ENCODE data around the gene HESX1. TPM values are rescaled to one million over a fixed set of nuclear protein-coding genes. Genes with fewer than 3 reads are reported as not detected.
A peak's percentile ranks its signal among the peaks of the same experiment; 100 is the strongest.

The HESX1 gene
- total and polyA plus RNA-seq, 4 experiments from 2014 or later = not detected

DNA sequence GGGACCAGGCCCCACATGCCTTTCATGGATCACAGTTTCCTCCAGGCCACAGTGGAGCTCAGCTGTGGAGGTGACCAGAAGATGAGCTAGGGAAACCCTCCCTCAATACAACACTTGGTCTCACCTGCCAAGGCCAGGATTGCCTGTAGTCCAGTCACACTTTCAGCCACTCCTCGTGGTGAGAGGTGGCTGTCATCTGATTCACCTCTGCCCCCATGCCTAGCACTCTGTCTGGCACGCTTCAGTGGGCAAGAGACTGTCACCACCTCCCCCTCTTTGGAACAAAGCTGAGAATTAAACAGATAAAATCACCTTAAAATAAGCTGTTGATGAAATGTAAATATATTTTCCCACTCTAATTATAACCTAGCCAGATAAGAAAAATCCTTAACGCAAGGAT is 30.7 kb downstream of the HESX1 start:
- no peak overlapping the region for H3K27ac Mint-ChIP-seq
- Histone ChIP-seq H3K36me3 (ENCODE audit: insufficient read depth, low read length) (no peaks in the 10 kb centered on the region), H3K27me3 (ENCODE audit: insufficient read depth, low read length) (peaks cover 17% of the 10 kb centered on the region), H3K9me3 (ENCODE audit: control insufficient read depth in 1 of 2, low read length in 2 of 2) (no peaks in the 10 kb centered on the region), H3K4me3 (ENCODE audit: low read length in 2 of 2) (no peak overlapping the region), H3K27ac (ENCODE audit: low read depth, low read length) (no peak overlapping the region), H3K4me1 (ENCODE audit: insufficient read depth, low read length) (peaks cover 10% of the 10 kb centered on the region)
- H3K36me3 Mint-ChIP-seq = no peaks in the 10 kb centered on the region
- ChIA-PET POLR2A (ENCODE audit: partially characterized antibody) (no interaction called here), CTCF (ENCODE audit: partially characterized antibody) (interaction anchor here (0.8 to 2.9 kb wide), 11 partner anchors 10 to 684 kb away, joined by 3 to 24 read pairs (median 6); partner anchors contain the start of gene APPL1)
- intact Hi-C loops (cut with micrococcal nuclease) = no loop called here
- no peaks in the 10 kb centered on the region for H3K9me3 Mint-ChIP-seq
- peaks cover 33 to 47% of the 10 kb centered on the region in 2 donors for H3K27me3 Mint-ChIP-seq
- H3K4me3 Mint-ChIP-seq = peak overlapping the region in 4 of 8 donors; percentile 2 to 28 (median 23)
- peaks cover 7 to 15% (median 10%) of the 10 kb centered on the region in 4 donors for H3K4me1 Mint-ChIP-seq
- DNase-seq = no peak

DNA sequence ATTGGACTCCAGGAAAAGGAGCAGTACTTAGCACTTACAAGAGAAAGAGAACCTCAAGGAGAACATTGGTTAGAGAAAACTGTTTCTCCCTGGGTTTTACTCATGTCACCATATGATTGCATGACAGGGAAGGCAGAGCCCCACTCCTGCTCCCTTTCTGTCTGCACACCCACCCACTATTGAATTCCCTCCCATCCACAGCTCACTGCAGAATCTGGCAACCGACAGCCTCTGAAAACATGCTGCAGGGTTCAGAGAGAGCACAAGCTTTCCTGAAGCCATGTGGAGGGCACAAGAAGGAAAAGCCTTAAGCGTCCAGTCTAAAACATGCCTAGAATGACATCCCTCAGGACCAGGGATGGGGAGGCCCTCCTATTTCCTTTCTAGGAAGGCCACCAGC is 31.6 kb downstream of the HESX1 start:
- H3K36me3 ChIP-seq (ENCODE audit: insufficient read depth, low read length) = no peaks in the 10 kb centered on the region

DNA sequence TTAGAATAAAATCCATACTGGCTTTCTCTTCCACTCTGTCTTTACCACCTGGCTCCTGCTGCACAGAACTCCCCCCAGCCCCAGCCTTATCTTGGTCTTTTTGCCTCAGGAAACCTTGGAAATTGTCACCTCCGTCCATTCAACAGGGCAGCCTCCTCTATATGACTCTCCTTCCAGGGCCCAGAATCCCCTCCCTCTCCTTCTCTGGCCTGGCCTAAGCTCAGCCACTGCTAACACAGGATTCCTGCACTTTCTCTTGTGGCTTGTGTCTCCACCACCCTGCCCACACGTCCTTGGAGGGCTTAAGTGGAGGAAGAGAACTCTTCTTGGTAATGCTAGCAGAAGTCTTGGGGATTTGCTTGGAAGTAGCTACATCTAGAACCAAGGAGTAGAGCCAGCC is 33.1 kb downstream of the HESX1 start:
- Mint-ChIP-seq H3K9me3 (no peaks in the 10 kb centered on the region), H3K36me3 (no peaks in the 10 kb centered on the region), H3K27ac (no peak overlapping the region), H3K27me3 (peaks cover 46 to 57% of the 10 kb centered on the region in 2 donors), H3K4me1 (peaks cover 7 to 21% (median 15%) of the 10 kb centered on the region in 4 donors), H3K4me3 (peak overlapping the region in 3 of 8 donors; percentile 23 to 63 (median 33))
- Histone ChIP-seq H3K27me3 (ENCODE audit: insufficient read depth, low read length) (peaks cover 17% of the 10 kb centered on the region), H3K27ac (ENCODE audit: low read depth, low read length) (no peak overlapping the region), H3K4me1 (ENCODE audit: insufficient read depth, low read length) (peaks cover 12% of the 10 kb centered on the region), H3K9me3 (ENCODE audit: control insufficient read depth in 1 of 2, low read length in 2 of 2) (no peaks in the 10 kb centered on the region), H3K36me3 (ENCODE audit: insufficient read depth, low read length) (no peaks in the 10 kb centered on the region), H3K4me3 (ENCODE audit: low read length in 2 of 2) (no peak overlapping the region)
- ChIA-PET POLR2A (ENCODE audit: partially characterized antibody) (no interaction called here), CTCF (ENCODE audit: partially characterized antibody) (interaction anchor here (1.4 to 1.6 kb wide), 2 partner anchors 52 to 62 kb away, joined by 3 read pairs; no protein-coding TSS in a partner anchor)
- DNase-seq = no peak
- intact Hi-C loops (cut with micrococcal nuclease) = no loop called here

More for the DNA sequence above, 31.6 kb downstream of the HESX1 start:
- CTCF ChIA-PET (ENCODE audit: partially characterized antibody) = no interaction called here
- H3K27me3 ChIP-seq (ENCODE audit: insufficient read depth, low read length) = peaks cover 17% of the 10 kb centered on the region
- H3K27ac ChIP-seq (ENCODE audit: low read depth, low read length) = no peak overlapping the region
- no peak overlapping the region for H3K4me3 ChIP-seq (ENCODE audit: low read length in 2 of 2)
- peaks cover 36 to 49% of the 10 kb centered on the region in 2 donors for H3K27me3 Mint-ChIP-seq
- H3K27ac Mint-ChIP-seq = no peak overlapping the region
- intact Hi-C loops (cut with micrococcal nuclease) = no loop called here
- no peaks in the 10 kb centered on the region for H3K9me3 ChIP-seq (ENCODE audit: control insufficient read depth in 1 of 2, low read length in 2 of 2)
- peaks cover 7 to 20% (median 11%) of the 10 kb centered on the region in 4 donors for H3K4me1 Mint-ChIP-seq
- no peak overlapping the region for H3K4me3 Mint-ChIP-seq
- DNase-seq = no peak
- H3K4me1 ChIP-seq (ENCODE audit: insufficient read depth, low read length) = peaks cover 12% of the 10 kb centered on the region
- H3K9me3 Mint-ChIP-seq = no peaks in the 10 kb centered on the region
- POLR2A ChIA-PET (ENCODE audit: partially characterized antibody) = no interaction called here
- H3K36me3 Mint-ChIP-seq = no peaks in the 10 kb centered on the region

DNA sequence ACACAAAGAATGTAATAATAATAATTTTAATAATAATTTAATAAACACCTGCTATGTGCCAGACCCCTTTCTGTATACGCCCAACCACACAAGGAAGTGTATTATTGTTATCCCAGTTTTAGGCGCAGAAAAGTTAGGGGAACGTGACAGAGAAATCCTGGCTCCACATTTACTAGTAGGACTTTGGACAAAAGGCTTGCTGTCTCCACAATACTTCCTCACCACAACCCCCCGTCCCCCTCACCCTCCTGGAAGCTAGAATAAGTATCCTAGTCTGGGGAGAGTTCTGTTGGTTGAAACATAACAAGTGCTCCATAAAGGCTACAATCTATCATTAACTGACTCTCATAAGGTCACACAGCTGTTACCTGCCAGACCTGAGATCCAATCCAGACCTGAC is 34.1 kb downstream of the HESX1 start:
- CTCF ChIA-PET (ENCODE audit: partially characterized antibody) = interaction anchor here (0.6 to 1.6 kb wide), 3 partner anchors 53 to 473 kb away, joined by 3 read pairs; no protein-coding TSS in a partner anchor
- H3K4me1 ChIP-seq (ENCODE audit: insufficient read depth, low read length) = peaks cover 12% of the 10 kb centered on the region

DNA sequence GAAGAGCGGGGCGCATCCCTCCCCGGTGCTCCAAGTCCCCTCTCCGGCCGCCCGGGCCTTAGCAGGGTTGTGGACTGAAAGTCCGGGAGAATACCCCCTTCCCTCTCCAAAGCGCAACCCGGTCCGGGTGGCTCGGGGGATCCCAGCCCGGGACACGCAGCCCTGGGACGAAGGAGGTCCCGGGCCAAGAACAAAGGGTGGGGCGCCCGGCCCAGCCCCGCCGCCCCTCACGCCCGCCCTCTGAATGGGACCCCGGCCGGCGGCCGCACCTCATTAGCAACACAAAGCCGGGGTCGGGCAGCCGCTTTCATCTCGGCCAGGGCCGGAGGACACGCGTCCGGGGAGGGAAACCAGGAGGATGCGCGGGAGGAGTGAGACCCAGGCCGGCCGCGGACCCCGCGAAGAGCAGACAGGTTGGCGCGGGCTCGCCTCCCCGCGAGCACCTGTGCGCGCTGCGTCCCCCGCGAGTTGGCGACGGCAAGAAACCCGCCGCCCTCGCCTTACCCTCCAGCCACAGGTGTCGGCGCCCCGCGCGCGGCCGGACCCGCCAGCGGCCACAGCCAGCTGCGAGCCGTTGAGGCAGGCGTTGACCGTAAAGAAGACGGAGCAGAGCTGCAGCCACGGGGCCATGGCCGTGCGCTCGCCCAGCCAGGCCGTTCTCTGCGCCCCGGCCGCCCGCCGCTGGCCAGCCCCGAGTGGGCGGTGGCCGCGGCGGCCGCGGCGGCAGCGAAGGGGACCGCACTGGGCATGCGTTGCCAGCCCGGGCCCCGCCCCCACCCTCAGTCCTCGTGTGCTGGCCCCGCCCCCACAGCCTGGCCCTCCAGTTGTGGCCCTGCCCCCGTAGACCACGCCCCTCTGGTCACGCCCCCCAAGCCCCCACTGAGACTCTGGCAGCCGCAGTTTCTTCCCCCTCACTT is 34.9 kb downstream of the HESX1 start, which contains the start of gene IL17RD:
IL17RD (minus strand) TSS at position 697 of the 917 bp plus-strand sequence; CDS start at position 630, 67 bp downstream.
- no peaks in the 10 kb centered on the region for H3K36me3 ChIP-seq (ENCODE audit: insufficient read depth, low read length)
- Mint-ChIP-seq H3K27me3 (peaks cover 42 to 56% of the 10 kb centered on the region in 2 donors), H3K4me3 (peak within 1 kb of the TSS; percentile 79 to 91 (median 87)), H3K4me1 (peaks cover 4 to 29% (median 10%) of the 10 kb centered on the region in 4 donors), H3K27ac (no peak within 1 kb of the TSS), H3K9me3 (no peaks in the 10 kb centered on the region), H3K36me3 (no peaks in the 10 kb centered on the region)
- peaks cover 11% of the 10 kb centered on the region for H3K4me1 ChIP-seq (ENCODE audit: insufficient read depth, low read length)
- intact Hi-C loops (cut with micrococcal nuclease) = no loop called here
- ChIA-PET POLR2A (ENCODE audit: partially characterized antibody) (no interaction called here), CTCF (ENCODE audit: partially characterized antibody) (interaction anchor here (1.6 kb wide), 1 partner anchor 9 kb away, joined by 4 read pairs; no protein-coding TSS in a partner anchor)
- H3K27ac ChIP-seq (ENCODE audit: low read depth, low read length) = no peak within 1 kb of the TSS
- peak in 3 of 5 donors; percentile 8 to 14 (median 9) for DNase-seq
- peaks cover 21% of the 10 kb centered on the region for H3K27me3 ChIP-seq (ENCODE audit: insufficient read depth, low read length)
- H3K9me3 ChIP-seq (ENCODE audit: control insufficient read depth in 1 of 2, low read length in 2 of 2) = no peaks in the 10 kb centered on the region
- H3K4me3 ChIP-seq (ENCODE audit: low read length in 2 of 2) = peak within 1 kb of the TSS in 1 of 2 donors; percentile 34

More for the DNA sequence above, 34.1 kb downstream of the HESX1 start:
- DNase-seq = no peak
- intact Hi-C loops (cut with micrococcal nuclease) = no loop called here
- H3K4me3 ChIP-seq (ENCODE audit: low read length in 2 of 2) = no peak overlapping the region
- H3K27me3 Mint-ChIP-seq = peaks cover 42 to 58% of the 10 kb centered on the region in 2 donors
- peak overlapping the region; percentile 72 to 82 (median 78) for H3K4me3 Mint-ChIP-seq
- no peak overlapping the region for H3K27ac ChIP-seq (ENCODE audit: low read depth, low read length)
- no peaks in the 10 kb centered on the region for H3K9me3 ChIP-seq (ENCODE audit: control insufficient read depth in 1 of 2, low read length in 2 of 2)
- peaks cover 21% of the 10 kb centered on the region for H3K27me3 ChIP-seq (ENCODE audit: insufficient read depth, low read length)
- no peaks in the 10 kb centered on the region for H3K36me3 ChIP-seq (ENCODE audit: insufficient read depth, low read length)
- H3K27ac Mint-ChIP-seq = no peak overlapping the region
- peaks cover 7 to 24% (median 15%) of the 10 kb centered on the region in 4 donors for H3K4me1 Mint-ChIP-seq
- H3K9me3 Mint-ChIP-seq = no peaks in the 10 kb centered on the region
- POLR2A ChIA-PET (ENCODE audit: partially characterized antibody) = no interaction called here
- no peaks in the 10 kb centered on the region for H3K36me3 Mint-ChIP-seq

DNA sequence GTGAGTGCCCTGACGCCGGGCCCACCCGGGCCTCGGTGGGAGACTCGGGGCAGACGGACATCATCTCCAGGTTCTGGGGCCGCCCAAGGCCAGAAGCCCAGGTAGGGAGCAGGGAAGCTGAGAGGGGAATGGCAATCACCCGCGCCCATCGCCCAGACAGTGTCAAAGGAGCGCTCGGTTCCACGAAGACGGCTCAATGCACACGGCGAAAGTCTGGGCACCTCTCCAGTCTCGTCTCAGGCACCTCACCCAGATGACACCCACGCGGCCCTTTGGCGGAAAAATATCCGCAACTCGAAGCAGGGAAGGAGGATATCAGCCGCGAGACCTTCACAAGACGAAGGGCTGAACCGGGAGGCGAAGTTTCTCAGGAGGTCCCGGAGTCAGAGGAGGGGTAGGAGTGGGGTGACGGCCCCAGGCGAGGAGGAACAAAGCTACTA is 35.5 kb downstream of the HESX1 start:
- CTCF ChIA-PET (ENCODE audit: partially characterized antibody) = interaction anchor here (1.6 kb wide), 1 partner anchor 10 kb away, joined by 4 read pairs; no protein-coding TSS in a partner anchor
- no peak overlapping the region for H3K27ac Mint-ChIP-seq
- POLR2A ChIA-PET (ENCODE audit: partially characterized antibody) = no interaction called here

DNA sequence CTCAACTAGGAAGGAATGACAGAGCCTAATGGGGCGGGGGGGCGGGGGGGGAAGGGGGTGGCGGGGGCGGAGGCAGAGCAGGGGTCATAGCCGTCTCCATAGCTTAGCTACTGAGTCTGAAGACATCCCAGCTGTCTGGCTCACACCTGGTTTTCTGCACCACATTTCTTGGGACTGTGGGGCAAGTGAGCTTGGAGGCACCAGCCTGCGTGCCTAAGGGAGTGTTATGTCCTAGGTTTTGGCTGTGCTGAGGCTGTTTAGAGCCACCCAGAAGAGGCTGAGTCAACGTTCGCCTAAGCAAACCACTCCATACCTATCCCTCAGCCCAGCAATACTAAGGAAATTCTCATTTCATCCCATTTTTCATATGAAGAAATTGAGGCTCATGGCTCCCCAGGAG is 36.0 kb downstream of the HESX1 start:
- H3K27ac Mint-ChIP-seq = no peak overlapping the region
- H3K4me1 ChIP-seq (ENCODE audit: insufficient read depth, low read length) = peaks cover 19% of the 10 kb centered on the region
- H3K4me1 Mint-ChIP-seq = peaks cover 11 to 37% (median 17%) of the 10 kb centered on the region in 4 donors
- no peaks in the 10 kb centered on the region for H3K9me3 ChIP-seq (ENCODE audit: control insufficient read depth in 1 of 2, low read length in 2 of 2)
- no peaks in the 10 kb centered on the region for H3K36me3 ChIP-seq (ENCODE audit: insufficient read depth, low read length)
- no peak overlapping the region for H3K4me3 ChIP-seq (ENCODE audit: low read length in 2 of 2)
- intact Hi-C loops (cut with micrococcal nuclease) = no loop called here
- H3K4me3 Mint-ChIP-seq = peak overlapping the region; percentile 79 to 91 (median 87)
- POLR2A ChIA-PET (ENCODE audit: partially characterized antibody) = no interaction called here
- peaks cover 39 to 50% of the 10 kb centered on the region in 2 donors for H3K27me3 Mint-ChIP-seq
- H3K36me3 Mint-ChIP-seq = no peaks in the 10 kb centered on the region
- peaks cover 21% of the 10 kb centered on the region for H3K27me3 ChIP-seq (ENCODE audit: insufficient read depth, low read length)
- DNase-seq = no peak
- CTCF ChIA-PET (ENCODE audit: partially characterized antibody) = interaction anchor here (1.6 kb wide), 1 partner anchor 10 kb away, joined by 4 read pairs; no protein-coding TSS in a partner anchor
- H3K9me3 Mint-ChIP-seq = no peaks in the 10 kb centered on the region
- no peak overlapping the region for H3K27ac ChIP-seq (ENCODE audit: low read depth, low read length)

More for the DNA sequence above, 35.5 kb downstream of the HESX1 start:
- no peaks in the 10 kb centered on the region for H3K36me3 Mint-ChIP-seq
- H3K27ac ChIP-seq (ENCODE audit: low read depth, low read length) = no peak overlapping the region
- no peaks in the 10 kb centered on the region for H3K9me3 Mint-ChIP-seq
- DNase-seq = peak in 1 of 5 donors; percentile 10
- H3K4me1 Mint-ChIP-seq = peaks cover 7 to 32% (median 13%) of the 10 kb centered on the region in 4 donors
- H3K4me3 ChIP-seq (ENCODE audit: low read length in 2 of 2) = peak overlapping the region in 1 of 2 donors; percentile 34
- peaks cover 14% of the 10 kb centered on the region for H3K4me1 ChIP-seq (ENCODE audit: insufficient read depth, low read length)
- no peaks in the 10 kb centered on the region for H3K36me3 ChIP-seq (ENCODE audit: insufficient read depth, low read length)
- intact Hi-C loops (cut with micrococcal nuclease) = no loop called here
- peaks cover 21% of the 10 kb centered on the region for H3K27me3 ChIP-seq (ENCODE audit: insufficient read depth, low read length)
- no peaks in the 10 kb centered on the region for H3K9me3 ChIP-seq (ENCODE audit: control insufficient read depth in 1 of 2, low read length in 2 of 2)
- H3K27me3 Mint-ChIP-seq = peaks cover 40 to 54% of the 10 kb centered on the region in 2 donors
- H3K4me3 Mint-ChIP-seq = peak overlapping the region; percentile 79 to 91 (median 87)
